H1 (cell line): ENCODE measurements around the gene CRISPLD2. TPM values are rescaled to one million over a fixed set of nuclear protein-coding genes. Genes with fewer than 3 reads are reported as not detected.

Source experiments
- CEBPB ChIP-seq: IDR thresholded peaks from 2 replicates; pipeline ENCODE4 v1.6.1; 2012; ENCODE audit warnings: low read depth, low read length
- CREB1 ChIP-seq: IDR thresholded peaks from 2 replicates; pipeline ENCODE4 v1.6.1; 2012; ENCODE audit warnings: inconsistent platforms
- EZH2 ChIP-seq: fragments of 200-600 bp; sonication (generic); IDR thresholded peaks from 2 replicates; pipeline ENCODE4 v1.7.1; 2012; ENCODE audit warnings: low read depth, mild to moderate bottlenecking, moderate library complexity, low read length, inconsistent platforms; ENCODE audit not compliant: severe bottlenecking
- FOSL1 ChIP-seq: IDR thresholded peaks from 2 replicates; pipeline ENCODE4 v1.6.1; 2011; ENCODE audit warnings: mild to moderate bottlenecking, low read depth, low read length, moderate library complexity; ENCODE audit not compliant: insufficient read depth
- KDM5A ChIP-seq: fragments of 200-600 bp; IDR thresholded peaks from 2 replicates; pipeline ENCODE4 v1.7.1; 2012; ENCODE audit warnings: mild to moderate bottlenecking, low read length, inconsistent platforms, mixed read lengths
- SAP30 ChIP-seq: fragments of 300-600 bp; sonication (generic); IDR thresholded peaks from 2 replicates; pipeline ENCODE4 v1.7.1; 2012; ENCODE audit warnings: low read length, moderate library complexity, mild to moderate bottlenecking, inconsistent platforms; ENCODE audit not compliant: insufficient read depth, insufficient replicate concordance
- TAF1 ChIP-seq: IDR thresholded peaks from 2 replicates; pipeline ENCODE4 v1.6.1; 2011; ENCODE audit warnings: mild to moderate bottlenecking, low read depth, low read length
- polyA plus RNA-seq, 7 experiments: library from polyadenylated mRNA; depleted of rRNA in 3 of 7; stranded (reverse) in 5 of 7; unstranded in 2 of 7; fragments of >200 nt in 5 of 7; fragments of 200-250 nt in 2 of 7; gene quantifications; 1 replicate in 5 of 7; 2 replicates in 1 of 7; 4 replicates in 1 of 7; pipeline versions ENCODE4 v1.2.1 to v1.2.3, GENCODE V29; 2011 to 2013; ENCODE audit warnings: missing spikeins in 2 of 7, mixed read lengths in 2 of 7
- total RNA-seq: library from RNA; stranded (reverse); fragmentation: NEBNext Ultra II Directional; extraction: Animal tissue kit (Norgen Biotek cat#: 25700); gene quantifications from 2 replicates; pipeline ENCODE4 v1.2.1, GENCODE V29; 2021

The CRISPLD2 gene
- total and polyA plus RNA-seq, 2 of the 8 experiments (the other 6 are each of a cell fraction or from before 2014, with no cell fraction given) = 2.7 to 5.1 TPM

GRCh38 chr16:84823484-84823883, 3.7 kb downstream of the CRISPLD2 start (continued):
- no peak for TF ChIP-seq KDM5A
- TF ChIP-seq CREB1 = no peak
- TF ChIP-seq TAF1 = no peak
- no peak for TF ChIP-seq CEBPB
- TF ChIP-seq FOSL1 = no peak
- TF ChIP-seq SAP30 = no peak
- no peak for TF ChIP-seq EZH2
- TF ChIP-seq, all 59 proteins: peak for 0
